ENCODE data around the gene TSSK2. TPM values are rescaled to one million over a fixed set of nuclear protein-coding genes. Genes with fewer than 3 reads are reported as not detected.

TSSK2 gene
- total RNA-seq, 4 donors from 2014 or later = 0.19 to 0.33 (median 0.25) TPM; not detected in 1

- in situ Hi-C loops (cut with MboI; ENCODE audit: low sequenced_read_pairs in 4 of 4) = no loop called here
- peak overlapping the region in 1 of 4 donors; percentile 25 for H3K27ac ChIP-seq
- ATAC-seq = peak in 1 of 2 donors; percentile 39
These were observed 15.5 kb upstream of the TSSK2 start for GRCh38 chr22:19115628-19116027.

GRCh38 chr22:19117111-19117512 lies 14.0 kb upstream of the TSSK2 start:
- in situ Hi-C loops (cut with MboI; ENCODE audit: low sequenced_read_pairs in 4 of 4) = no loop called here
- ATAC-seq = no peak
- DNase-seq = no peak

More at GRCh38 chr22:19115628-19116027, 15.5 kb upstream of the TSSK2 start:
- no peaks in the 10 kb centered on the region for H3K27me3 ChIP-seq
- DNase-seq = peak in 1 of 2 donors; percentile 14
- no peaks in the 10 kb centered on the region for H3K9me3 ChIP-seq
- H3K36me3 ChIP-seq = no peaks in the 10 kb centered on the region
- TF ChIP-seq POLR2A (IDR thresholded peaks at IDR 0.05) (no peak), CTCF (IDR thresholded peaks at IDR 0.05 in 4 of 5, conservative IDR thresholded peaks at IDR 0.05 in 1 of 5) (no peak)
- intact Hi-C loops (cut with DNase I; ENCODE audit: low total_unique reads) = no loop called here
- H3K4me1 ChIP-seq = peaks cover 58 to 80% of the 10 kb centered on the region in 2 donors
- H3K4me3 ChIP-seq = no peak overlapping the region

DNA sequence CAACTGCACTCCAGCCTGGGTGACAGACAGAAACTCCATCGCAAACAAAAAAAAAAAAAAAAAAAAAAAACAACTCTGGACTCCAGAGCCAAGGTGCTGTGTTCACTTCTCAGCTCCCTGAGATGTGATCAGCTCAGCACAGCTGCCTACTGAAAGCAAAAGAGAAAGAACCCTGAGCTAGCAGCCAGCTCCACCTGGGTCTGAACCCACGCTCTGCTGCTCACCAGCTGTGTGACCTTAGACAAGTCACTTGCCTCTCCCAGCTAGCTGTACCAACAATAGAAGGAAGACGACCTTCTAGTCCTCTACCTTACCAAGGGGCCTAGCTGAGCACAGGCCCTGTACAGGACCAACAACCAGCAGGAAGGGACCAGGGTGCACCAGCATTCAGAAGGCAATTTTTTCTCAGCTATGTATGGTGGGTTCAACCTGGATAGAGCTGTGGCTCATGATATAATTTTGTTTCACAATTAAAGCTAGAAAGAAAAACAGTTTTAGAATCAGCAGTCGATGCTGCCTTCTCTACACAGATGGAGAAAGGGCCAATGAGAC lies 12.7 kb upstream of the TSSK2 start:
- no peak for ATAC-seq
- no peaks in the 10 kb centered on the region for H3K36me3 ChIP-seq
- in situ Hi-C loops (cut with MboI; ENCODE audit: low sequenced_read_pairs in 4 of 4) = no loop called here
- no peaks in the 10 kb centered on the region for H3K27me3 ChIP-seq
- intact Hi-C loops (cut with DNase I; ENCODE audit: low total_unique reads) = no loop called here
- peaks cover 65 to 79% of the 10 kb centered on the region in 2 donors for H3K4me1 ChIP-seq
- peak overlapping the region; percentile 8 to 98 (median 59) for H3K27ac ChIP-seq
- no peak for DNase-seq
- no peak overlapping the region for H3K4me3 ChIP-seq
- TF ChIP-seq POLR2A (IDR thresholded peaks at IDR 0.05) = no peak
- TF ChIP-seq CTCF (IDR thresholded peaks at IDR 0.05 in 4 of 5, conservative IDR thresholded peaks at IDR 0.05 in 1 of 5) = no peak
- H3K9me3 ChIP-seq = no peaks in the 10 kb centered on the region

More at GRCh38 chr22:19117111-19117512, 14.0 kb upstream of the TSSK2 start:
- Histone ChIP-seq H3K9me3 (no peaks in the 10 kb centered on the region), H3K36me3 (no peaks in the 10 kb centered on the region), H3K27ac (no peak overlapping the region), H3K4me3 (no peak overlapping the region), H3K27me3 (no peaks in the 10 kb centered on the region), H3K4me1 (peaks cover 59 to 78% of the 10 kb centered on the region in 2 donors)
- TF ChIP-seq CTCF (IDR thresholded peaks at IDR 0.05 in 4 of 5, conservative IDR thresholded peaks at IDR 0.05 in 1 of 5) (no peak), POLR2A (IDR thresholded peaks at IDR 0.05) (no peak)
- intact Hi-C loops (cut with DNase I; ENCODE audit: low total_unique reads) = no loop called here

DNA sequence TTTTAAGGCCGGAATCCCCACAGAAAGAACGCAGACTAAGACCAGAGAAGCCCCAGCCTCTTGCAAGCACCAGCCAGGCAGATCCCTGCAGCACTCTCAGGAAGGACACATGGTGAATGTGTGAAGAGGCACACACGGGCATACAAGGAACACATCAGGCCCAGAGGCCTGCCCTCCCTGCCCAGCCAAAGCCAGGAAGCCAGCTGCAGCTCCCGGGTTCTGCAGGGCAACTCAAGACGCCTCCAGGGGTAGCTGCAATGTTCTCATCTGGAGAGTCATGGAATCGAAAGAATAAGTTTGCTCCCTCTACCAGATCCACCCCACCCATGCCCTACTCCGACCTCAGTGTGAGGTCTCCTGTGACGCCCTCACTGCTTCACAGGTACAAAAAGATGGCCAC lies 11.2 kb upstream of the TSSK2 start:
- H3K27me3 ChIP-seq = no peaks in the 10 kb centered on the region
- intact Hi-C loops (cut with DNase I; ENCODE audit: low total_unique reads) (loop anchor here (5.0 kb wide), 2 partner anchors 172 to 312 kb away; partner anchors contain the start of genes CLTCL1, HIRA and MRPL40), in situ Hi-C loops (cut with MboI; ENCODE audit: low sequenced_read_pairs in 4 of 4) (no loop called here)
- TF ChIP-seq CTCF (IDR thresholded peaks at IDR 0.05 in 4 of 5, conservative IDR thresholded peaks at IDR 0.05 in 1 of 5) = no peak
- TF ChIP-seq POLR2A (IDR thresholded peaks at IDR 0.05) = no peak
- no peaks in the 10 kb centered on the region for H3K36me3 ChIP-seq
- H3K4me3 ChIP-seq = peak overlapping the region in 2 of 4 donors; percentile 76 to 88
- no peak for DNase-seq
- H3K4me1 ChIP-seq = peaks cover 61 to 70% of the 10 kb centered on the region in 2 donors
- peak overlapping the region; percentile 91 to 99 (median 97) for H3K27ac ChIP-seq
- H3K9me3 ChIP-seq = no peaks in the 10 kb centered on the region
- no peak for ATAC-seq

All from gastrocnemius medialis (tissue), 4 donors.